GM12891 (cell line): ENCODE results near the gene HOXB13.

Source experiments
- POLR2A ChIP-seq: IDR thresholded peaks from 2 replicates; pipeline ENCODE4 v1.6.1; 2011; ENCODE audit warnings: low read depth, low read length, control low read depth
- POLR2AphosphoS5 ChIP-seq: IDR thresholded peaks from 2 replicates; pipeline ENCODE4 v1.6.1; 2011; ENCODE audit warnings: low read depth, low read length, control low read depth
- TAF1 ChIP-seq: IDR thresholded peaks from 2 replicates; pipeline ENCODE4 v1.6.1; 2011; ENCODE audit warnings: low read depth, low read length, control low read depth

DNA sequence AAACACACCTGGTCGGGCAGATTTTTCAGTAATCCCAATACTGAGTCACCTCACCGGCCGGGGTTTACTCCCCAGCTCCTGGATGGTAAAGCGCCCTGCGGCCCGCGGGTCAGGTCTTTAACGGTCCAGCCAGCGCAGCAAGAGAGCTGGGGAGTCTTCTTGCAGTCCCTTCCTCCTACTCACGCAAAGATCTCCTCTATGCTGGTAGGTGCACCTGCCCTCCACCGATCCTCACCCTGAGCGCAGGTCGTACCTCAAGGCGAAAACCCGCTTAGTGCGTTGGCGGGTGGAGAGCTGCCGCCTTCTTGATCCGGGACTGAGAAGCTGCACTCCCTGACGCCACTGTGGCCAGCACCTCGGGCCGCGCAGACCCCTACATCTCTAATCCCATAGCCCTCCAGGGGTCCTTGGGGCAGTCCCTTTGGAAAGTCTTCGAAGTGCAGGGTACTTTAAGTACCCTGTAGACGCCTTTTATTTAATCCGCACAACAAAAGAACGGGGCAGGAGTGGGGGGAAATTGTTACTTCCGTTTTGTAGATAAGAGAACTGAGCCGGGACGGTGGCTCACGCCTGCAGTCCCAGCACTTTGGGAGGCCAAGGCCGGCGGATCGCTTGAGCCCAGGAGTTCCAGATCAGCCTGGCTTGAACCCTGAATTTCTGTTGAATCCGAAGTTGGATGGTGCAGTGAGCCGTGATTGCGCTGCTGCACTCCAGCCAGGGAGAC lies 10.4 kb upstream of the HOXB13 start:
- TF ChIP-seq POLR2A (no peak), POLR2AphosphoS5 (no peak), TAF1 (no peak)
